HEK293 (cell line): ENCODE measurements around the gene PHF21A.
"Not testable (repeated sequence)": the region's sequence is repeated elsewhere in the genome, so short reads cannot be mapped to it uniquely, and the experiment has no call there.

ENCODE experiments used
- CTCF ChIA-PET: fragments of 350-600 bp; formaldehyde crosslinking; extraction: SDS; loops from one replicate; lab custom pipeline; 2021; ENCODE audit warnings: antibody characterized with exemption; lab: Yijun Ruan, JAX
- POLR2A ChIA-PET: fragments of 300-600 bp; formaldehyde crosslinking; extraction: SDS; loops from one replicate; lab custom pipeline; 2020; ENCODE audit warnings: antibody characterized with exemption, inconsistent platforms; lab: Yijun Ruan, JAX
- H3K27ac ChIP-seq: fragments of 200-500 bp; sonication (Bioruptor generic); 2 replicates; pipeline ENCODE4 v1.5.1; 2014; ENCODE audit warnings: low read depth, low read length, control low read depth, inconsistent platforms; ENCODE audit errors: extremely low read depth
- H3K36me3 ChIP-seq, 2 experiments: fragments of 200-500 bp in 1 of 2; sonication (Bioruptor generic) in 1 of 2; 1 replicate in 1 of 2; 2 replicates in 1 of 2; pipeline ENCODE4 v1.5.1; 2014 to 2017; ENCODE audit warnings: inconsistent platforms in 2 of 2, low read length in 2 of 2; ENCODE audit not compliant: control insufficient read depth in 2 of 2, insufficient read depth in 1 of 2
- H3K4me1 ChIP-seq: fragments of 200-500 bp; sonication (Bioruptor generic); 2 replicates; pipeline ENCODE4 v1.5.1; 2014; ENCODE audit warnings: mild to moderate bottlenecking, low read length, inconsistent platforms; ENCODE audit not compliant: control insufficient read depth, insufficient read depth
- H3K4me3 ChIP-seq: 2 replicates; pipeline ENCODE4 v1.5.1; 2011; ENCODE audit warnings: low read depth, mild to moderate bottlenecking, control low read depth, low read length, moderate library complexity
- H3K9me3 ChIP-seq: fragments of 200-500 bp; sonication (Bioruptor generic); 2 replicates; pipeline ENCODE4 v1.5.1; 2014; ENCODE audit warnings: low read depth, low read length, inconsistent platforms; ENCODE audit not compliant: control insufficient read depth, insufficient read depth
- GLI2 ChIP-seq: fragments of 450-650 bp; formaldehyde crosslinking; IDR thresholded peaks from 2 replicates; pipeline ENCODE4; 2017; ENCODE audit warnings: missing biosample characterization, missing genetic modification characterization, low read depth, borderline replicate concordance
- KLF10 ChIP-seq: fragments of 450-650 bp; IDR thresholded peaks from 2 replicates; pipeline ENCODE4 v1.5.1; 2018; ENCODE audit warnings: missing biosample characterization, mild to moderate bottlenecking, missing genetic modification characterization
- PRDM1 ChIP-seq: fragments of 450-650 bp; formaldehyde crosslinking; IDR thresholded peaks from 2 replicates; pipeline ENCODE4; 2016; ENCODE audit warnings: missing biosample characterization, missing genetic modification characterization
- WT1 ChIP-seq: fragments of 450-650 bp; formaldehyde crosslinking; IDR thresholded peaks from 2 replicates; pipeline ENCODE4 v1.5.1; 2016; ENCODE audit warnings: missing biosample characterization, missing genetic modification characterization
- ZBTB20 ChIP-seq: fragments of 450-650 bp; formaldehyde crosslinking; IDR thresholded peaks from 2 replicates; pipeline ENCODE4 v1.5.1; 2016; ENCODE audit warnings: missing biosample characterization, missing genetic modification characterization
- ZFHX2 ChIP-seq: fragments of 450-650 bp; formaldehyde crosslinking; conservative IDR thresholded peaks from 2 replicates; pipeline ENCODE4 v1.5.1; 2016; ENCODE audit warnings: missing biosample characterization, missing genetic modification characterization
- ZFP41 ChIP-seq: fragments of 450-650 bp; formaldehyde crosslinking; IDR thresholded peaks from 2 replicates; pipeline ENCODE4 v1.5.1; 2016; ENCODE audit warnings: missing biosample characterization, missing genetic modification characterization, borderline replicate concordance
- ZNF138 ChIP-seq: fragments of 450-650 bp; formaldehyde crosslinking; IDR thresholded peaks from 2 replicates; pipeline ENCODE4 v1.5.1; 2016; ENCODE audit warnings: missing biosample characterization, missing genetic modification characterization, borderline replicate concordance
- ZNF146 ChIP-seq: fragments of 450-650 bp; formaldehyde crosslinking; IDR thresholded peaks from 2 replicates; pipeline ENCODE4 v1.5.1; 2016; ENCODE audit warnings: missing biosample characterization, missing genetic modification characterization
- ZNF223 ChIP-seq: fragments of 450-650 bp; formaldehyde crosslinking; IDR thresholded peaks from 2 replicates; pipeline ENCODE4 v1.5.1; 2016; ENCODE audit warnings: missing biosample characterization, missing genetic modification characterization
- ZNF302 ChIP-seq: fragments of 450-650 bp; formaldehyde crosslinking; IDR thresholded peaks from 2 replicates; pipeline ENCODE4 v1.5.1; 2016; ENCODE audit warnings: missing biosample characterization, missing genetic modification characterization, low read depth
- ZNF354C ChIP-seq: fragments of 450-650 bp; formaldehyde crosslinking; IDR thresholded peaks from 2 replicates; pipeline ENCODE4 v1.5.1; 2016; ENCODE audit warnings: missing biosample characterization, missing genetic modification characterization, low read depth, borderline replicate concordance
- ZNF394 ChIP-seq: fragments of 450-650 bp; formaldehyde crosslinking; IDR thresholded peaks from 2 replicates; pipeline ENCODE4 v1.5.1; 2016; ENCODE audit warnings: missing biosample characterization, missing genetic modification characterization, mild to moderate bottlenecking, moderate library complexity, borderline replicate concordance
- ZNF423 ChIP-seq: fragments of 450-650 bp; formaldehyde crosslinking; IDR thresholded peaks from 2 replicates; pipeline ENCODE4 v1.5.1; 2016; ENCODE audit warnings: missing biosample characterization, missing genetic modification characterization
- ZNF426 ChIP-seq: fragments of 450-650 bp; formaldehyde crosslinking; IDR thresholded peaks from 2 replicates; pipeline ENCODE4 v1.5.1; 2017; ENCODE audit warnings: missing biosample characterization, missing genetic modification characterization, mild to moderate bottlenecking, inconsistent platforms, moderate library complexity
- ZNF433 ChIP-seq: fragments of 450-650 bp; formaldehyde crosslinking; IDR thresholded peaks from 2 replicates; pipeline ENCODE4 v1.5.1; 2016; ENCODE audit warnings: missing biosample characterization, missing genetic modification characterization, low read depth
- ZNF707 ChIP-seq: fragments of 450-650 bp; formaldehyde crosslinking; IDR thresholded peaks from 2 replicates; pipeline ENCODE4 v1.5.1; 2016; ENCODE audit warnings: missing biosample characterization, missing genetic modification characterization
- ZNF768 ChIP-seq: fragments of 450-650 bp; formaldehyde crosslinking; IDR thresholded peaks from 2 replicates; pipeline ENCODE4 v1.5.1; 2018; ENCODE audit warnings: missing biosample characterization, mild to moderate bottlenecking, missing genetic modification characterization
- ZSCAN5A ChIP-seq: fragments of 450-650 bp; formaldehyde crosslinking; IDR thresholded peaks from 2 replicates; pipeline ENCODE4 v1.5.1; 2016; ENCODE audit warnings: missing biosample characterization, missing genetic modification characterization
- TF ChIP-seq, protein P1 (sequence below): fragments of 450-650 bp; formaldehyde crosslinking; IDR thresholded peaks from 2 replicates; pipeline ENCODE4 v1.5.1; 2017; ENCODE audit warnings: missing biosample characterization, missing genetic modification characterization

PHF21A gene

GRCh38 chr11:46015941-46016340 lies 105.3 kb downstream of the PHF21A start:
- POLR2A ChIA-PET = no interaction called here
- H3K36me3 ChIP-seq = no peaks in the 10 kb centered on the region
- TF ChIP-seq ZNF768 (tag by site-specific recombination) (no peak), ZSCAN5A (tag by site-specific recombination) (no peak), ZNF223 (tag by site-specific recombination) (no peak), ZFP41 (tag by site-specific recombination) (no peak), KLF10 (tag by site-specific recombination) (no peak)
- no peak overlapping the region for H3K27ac ChIP-seq
- no peaks in the 10 kb centered on the region for H3K4me1 ChIP-seq
- no peak overlapping the region for H3K4me3 ChIP-seq
- CTCF ChIA-PET = interaction anchor here (0.9 to 2.2 kb wide), 2 partner anchors 9 to 143 kb away, joined by 3 to 18 read pairs; no protein-coding TSS in a partner anchor
- no peaks in the 10 kb centered on the region for H3K9me3 ChIP-seq

- H3K4me1 ChIP-seq, H3K27ac ChIP-seq, H3K36me3 ChIP-seq, H3K9me3 ChIP-seq, H3K4me3 ChIP-seq, POLR2A ChIA-PET: not testable (repeated sequence)
- TF ChIP-seq ZNF146 = peak; percentile 73
- CTCF ChIA-PET = interaction anchor here (0.6 kb wide), 1 partner anchor 142 kb away, joined by 6 read pairs; no protein-coding TSS in a partner anchor
Measured at GRCh38 chr11:46014168-46014567, 107.1 kb downstream of the PHF21A start.

DNA sequence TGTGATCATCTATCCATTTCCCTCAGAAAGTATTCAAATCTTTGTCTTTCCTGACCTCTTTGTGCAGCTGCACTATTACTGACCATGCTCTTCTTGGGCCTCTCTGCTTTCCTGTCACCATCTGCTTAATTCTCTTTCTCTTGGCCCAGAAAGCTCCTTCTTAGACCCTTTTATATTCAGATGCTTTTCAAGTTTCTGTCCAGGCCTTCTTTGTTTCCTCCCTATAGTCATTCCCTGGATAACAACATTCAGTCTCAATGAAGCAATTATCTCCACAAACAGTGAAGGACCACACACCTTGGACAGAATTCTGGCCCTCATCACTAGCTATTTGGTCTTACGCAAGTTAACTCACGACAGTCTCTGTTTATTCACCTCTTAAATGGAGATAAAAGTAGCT lies 109.1 kb downstream of the PHF21A start:
- Histone ChIP-seq H3K9me3 (no peaks in the 10 kb centered on the region), H3K36me3 (no peaks in the 10 kb centered on the region), H3K4me3 (no peak overlapping the region), H3K4me1 (no peaks in the 10 kb centered on the region), H3K27ac (no peak overlapping the region)
- POLR2A ChIA-PET = no interaction called here
- CTCF ChIA-PET = interaction anchor here (0.6 to 2.7 kb wide), 4 partner anchors 47 to 185 kb away, joined by 3 to 13 read pairs (median 4); no protein-coding TSS in a partner anchor
- no peak for TF ChIP-seq ZNF354C (tag by site-specific recombination)
- no peak for TF ChIP-seq ZNF426 (tag by site-specific recombination)
- no peak for TF ChIP-seq ZNF433 (tag by site-specific recombination)
- no peak for TF ChIP-seq ZNF423 (tag by site-specific recombination)
- no peak for TF ChIP-seq ZNF302 (tag by site-specific recombination)
- TF ChIP-seq GLI2 = no peak
- no peak for TF ChIP-seq WT1 (tag by site-specific recombination)
- TF ChIP-seq ZBTB20 = no peak
- TF ChIP-seq PRDM1 (tag by site-specific recombination) = no peak
- TF ChIP-seq ZNF138 (tag by site-specific recombination) = no peak
- TF ChIP-seq, protein P1, sequence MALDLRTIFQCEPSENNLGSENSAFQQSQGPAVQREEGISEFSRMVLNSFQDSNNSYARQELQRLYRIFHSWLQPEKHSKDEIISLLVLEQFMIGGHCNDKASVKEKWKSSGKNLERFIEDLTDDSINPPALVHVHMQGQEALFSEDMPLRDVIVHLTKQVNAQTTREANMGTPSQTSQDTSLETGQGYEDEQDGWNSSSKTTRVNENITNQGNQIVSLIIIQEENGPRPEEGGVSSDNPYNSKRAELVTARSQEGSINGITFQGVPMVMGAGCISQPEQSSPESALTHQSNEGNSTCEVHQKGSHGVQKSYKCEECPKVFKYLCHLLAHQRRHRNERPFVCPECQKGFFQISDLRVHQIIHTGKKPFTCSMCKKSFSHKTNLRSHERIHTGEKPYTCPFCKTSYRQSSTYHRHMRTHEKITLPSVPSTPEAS (tag by site-specific recombination) = no peak
- TF ChIP-seq ZFHX2 (tag by site-specific recombination) = no peak
- TF ChIP-seq ZNF394 (tag by site-specific recombination) = no peak
- TF ChIP-seq ZNF707 (tag by site-specific recombination) = no peak
